Upper lobe of right lung (tissue), 1 donor: ENCODE measurements around the gene SLC6A12. TPM values are rescaled to one million over a fixed set of nuclear protein-coding genes. Genes with fewer than 3 reads are reported as not detected.
"Not testable (repeated sequence)": the region's sequence is repeated elsewhere in the genome, so short reads cannot be mapped to it uniquely, and the experiment has no call there.

Source experiments
- ATAC-seq: fragments of 200-7000 bp; cut with Tn5 transposase; one replicate; pipeline ENCODE4 v1.9.1; 2020; ENCODE audit warnings: mild to moderate bottlenecking, moderate library complexity
- DNase-seq: peaks from one replicate; pipeline ENCODE4 v3.0.0-alpha.2; 2020
- H3K27ac ChIP-seq: fragments of 200-600 bp; one replicate; pipeline ENCODE4 v1.8.0; 2022
- H3K27me3 ChIP-seq: fragments of 200-600 bp; one replicate; pipeline ENCODE4 v1.8.0; 2022; ENCODE audit warnings: mild to moderate bottlenecking
- H3K36me3 ChIP-seq: fragments of 200-600 bp; one replicate; pipeline ENCODE4 v1.8.0; 2022
- H3K4me1 ChIP-seq: fragments of 200-600 bp; one replicate; pipeline ENCODE4 v1.8.0; 2022
- H3K4me3 ChIP-seq: fragments of 200-600 bp; one replicate; pipeline ENCODE4 v1.8.0; 2022; ENCODE audit warnings: mild to moderate bottlenecking
- H3K9me3 ChIP-seq: fragments of 200-600 bp; one replicate; pipeline ENCODE4 v1.8.0; 2022
- CTCF ChIP-seq: fragments of 200-600 bp; IDR thresholded peaks from one replicate; pipeline ENCODE4 v1.8.0; 2022; ENCODE audit warnings: antibody characterized with exemption
- intact Hi-C: fragments of 100-400 bp; cut with DNase I; formaldehyde crosslinking; loops from one replicate; pipeline ENCODE4 v1.11.0; 2022
- total RNA-seq: library from RNA; stranded (reverse); fragmentation: NEBNext Ultra II Directional; extraction: Animal tissue kit (Norgen Biotek cat#: 25700); gene quantifications from one replicate; pipeline ENCODE4 v1.2.1, GENCODE V29; 2021
- donor health status: DM: no; HTN: yes; CAD: no; lungs with severe emphysema.

SLC6A12 gene
- total RNA-seq, 1 donor from 2014 or later: 11.1 TPM

GRCh38 chr12:218728-219590 lies 5.0 kb upstream of the SLC6A12 start:
- H3K9me3 ChIP-seq: no peaks in the 10 kb centered on the region
- DNase-seq: no peak
- intact Hi-C loops: no loop called here
- no peak for TF ChIP-seq CTCF
- no peak overlapping the region for H3K27ac ChIP-seq
- H3K36me3 ChIP-seq: no peaks in the 10 kb centered on the region
- no peak overlapping the region for H3K4me3 ChIP-seq
- H3K4me1 ChIP-seq: no peaks in the 10 kb centered on the region
- no peak for ATAC-seq
- H3K27me3 ChIP-seq: no peaks in the 10 kb centered on the region

GRCh38 chr12:218221-218620 lies 4.3 kb upstream of the SLC6A12 start:
- H3K36me3 ChIP-seq: no peaks in the 10 kb centered on the region
- intact Hi-C loops: no loop called here
- ATAC-seq: no peak
- no peak overlapping the region for H3K27ac ChIP-seq
- TF ChIP-seq CTCF: no peak
- H3K27me3 ChIP-seq: no peaks in the 10 kb centered on the region
- H3K9me3 ChIP-seq: no peaks in the 10 kb centered on the region
- H3K4me1 ChIP-seq: peaks cover 2% of the 10 kb centered on the region
- DNase-seq: no peak
- no peak overlapping the region for H3K4me3 ChIP-seq

- ATAC-seq, H3K27me3 ChIP-seq, DNase-seq, H3K4me3 ChIP-seq, H3K4me1 ChIP-seq, intact Hi-C loops, H3K36me3 ChIP-seq, H3K27ac ChIP-seq, H3K9me3 ChIP-seq: not testable (repeated sequence)
Observed at GRCh38 chr12:217029-217428, 3.1 kb upstream of the SLC6A12 start.

GRCh38 chr12:215116-215515 lies 1.2 kb upstream of the SLC6A12 start:
- Histone ChIP-seq H3K27me3 (peaks cover 2% of the 10 kb centered on the region), H3K27ac (no peak overlapping the region), H3K9me3 (no peaks in the 10 kb centered on the region), H3K4me3 (no peak overlapping the region), H3K4me1 (peaks cover 10% of the 10 kb centered on the region), H3K36me3 (no peaks in the 10 kb centered on the region)
- DNase-seq (no peak), ATAC-seq (no peak)
- no peak for TF ChIP-seq CTCF
- intact Hi-C loops: no loop called here

GRCh38 chr12:213527-213932 lies 427 bp downstream of the SLC6A12 start:
- peaks cover 10% of the 10 kb centered on the region for H3K4me1 ChIP-seq
- H3K27ac ChIP-seq: no peak overlapping the region

More at GRCh38 chr12:213527-213932, 427 bp downstream of the SLC6A12 start:
- peaks cover 4% of the 10 kb centered on the region for H3K27me3 ChIP-seq
- ATAC-seq: peak; percentile 46
- H3K36me3 ChIP-seq: no peaks in the 10 kb centered on the region
- no peak for DNase-seq
- H3K9me3 ChIP-seq: no peaks in the 10 kb centered on the region
- peak overlapping the region; percentile 30 for H3K4me3 ChIP-seq
- no peak for TF ChIP-seq CTCF
- intact Hi-C loops: no loop called here
